ENCODE data around the gene SPART. TPM values are rescaled to one million over a fixed set of nuclear protein-coding genes. Genes with fewer than 3 reads are reported as not detected.

Gene SPART
- total RNA-seq, 4 donors from 2014 or later, result 14.1 to 27.6 (median 18.2) TPM

GRCh38 chr13:36357692-36358091 lies 11.5 kb upstream of the SPART start:
- WGBS, 2 donors (ENCODE audit: low coverage in 1 of 2), result 62 to 89% methylated on average over 3 of the region's 3 CpGs
- in situ Hi-C loops (cut with MboI; ENCODE audit: low pct_ligation_motif_present in 1 of 4, low pct_unique_long_range_greater_than_20kb in 1 of 4, low sequenced_read_pairs in 3 of 4), result no loop called here
- peak overlapping the region in 2 of 4 donors; percentile 46 to 61 for H3K27ac ChIP-seq

GRCh38 chr13:36357231-36357630 lies 11.0 kb upstream of the SPART start:
- intact Hi-C loops (cut with DNase I; ENCODE audit: low total_unique reads), result loop anchor here (10.0 kb wide), 1 partner anchor 378 kb away; no protein-coding TSS in a partner anchor
- peaks cover 0 to 6% (median 0%) of the 10 kb centered on the region in 4 donors for H3K4me1 ChIP-seq
- no peak for TF ChIP-seq CTCF (IDR thresholded peaks at IDR 0.05)
- no peak for TF ChIP-seq EP300 (IDR thresholded peaks at IDR 0.05; ENCODE audit: low read depth)
- TF ChIP-seq POLR2AphosphoS5 (IDR thresholded peaks at IDR 0.05), result no peak
- no peak for TF ChIP-seq POLR2A (IDR thresholded peaks at IDR 0.05)
- H3K9me3 ChIP-seq, result no peaks in the 10 kb centered on the region
- in situ Hi-C loops (cut with MboI; ENCODE audit: low pct_ligation_motif_present in 1 of 4, low pct_unique_long_range_greater_than_20kb in 1 of 4, low sequenced_read_pairs in 3 of 4), result no loop called here
- no peaks in the 10 kb centered on the region for H3K27me3 ChIP-seq
- DNase-seq, result no peak
- 70 to 85% methylated on average over 3 to 4 of the region's 4 CpGs for WGBS, 2 donors (ENCODE audit: low coverage in 1 of 2)
- no peaks in the 10 kb centered on the region for H3K36me3 ChIP-seq
- H3K4me3 ChIP-seq, result no peak overlapping the region
- peak overlapping the region in 1 of 4 donors; percentile 61 for H3K27ac ChIP-seq

More at GRCh38 chr13:36357692-36358091, 11.5 kb upstream of the SPART start:
- H3K9me3 ChIP-seq, result no peaks in the 10 kb centered on the region
- no peaks in the 10 kb centered on the region for H3K27me3 ChIP-seq
- no peak overlapping the region for H3K4me3 ChIP-seq
- intact Hi-C loops (cut with DNase I; ENCODE audit: low total_unique reads), result loop anchor here (10.0 kb wide), 1 partner anchor 377 kb away; no protein-coding TSS in a partner anchor
- TF ChIP-seq POLR2A (IDR thresholded peaks at IDR 0.05) (no peak), EP300 (IDR thresholded peaks at IDR 0.05; ENCODE audit: low read depth) (no peak), CTCF (IDR thresholded peaks at IDR 0.05) (no peak), POLR2AphosphoS5 (IDR thresholded peaks at IDR 0.05) (no peak)
- no peaks in the 10 kb centered on the region for H3K36me3 ChIP-seq
- H3K4me1 ChIP-seq, result peaks cover 0 to 6% (median 0%) of the 10 kb centered on the region in 4 donors
- DNase-seq, result no peak

- H3K4me3 ChIP-seq, result no peak overlapping the region
- peaks cover 0 to 6% (median 0%) of the 10 kb centered on the region in 4 donors for H3K4me1 ChIP-seq
- no peaks in the 10 kb centered on the region for H3K9me3 ChIP-seq
- H3K36me3 ChIP-seq, result no peaks in the 10 kb centered on the region
- H3K27ac ChIP-seq, result no peak overlapping the region
- intact Hi-C loops (cut with DNase I; ENCODE audit: low total_unique reads), result loop anchor here (10.0 kb wide), 1 partner anchor 379 kb away; no protein-coding TSS in a partner anchor
- TF ChIP-seq POLR2AphosphoS5 (IDR thresholded peaks at IDR 0.05) (no peak), EP300 (IDR thresholded peaks at IDR 0.05; ENCODE audit: low read depth) (no peak), CTCF (IDR thresholded peaks at IDR 0.05) (no peak), POLR2A (IDR thresholded peaks at IDR 0.05) (no peak)
- in situ Hi-C loops (cut with MboI; ENCODE audit: low pct_ligation_motif_present in 1 of 4, low pct_unique_long_range_greater_than_20kb in 1 of 4, low sequenced_read_pairs in 3 of 4), result no loop called here
- 75 to 80% methylated on average over 2 to 7 of the region's 7 CpGs for WGBS, 2 donors (ENCODE audit: low coverage in 1 of 2)
- H3K27me3 ChIP-seq, result no peaks in the 10 kb centered on the region
- no peak for DNase-seq
Observed at GRCh38 chr13:36356058-36356457, 9.9 kb upstream of the SPART start.

- no peak for TF ChIP-seq POLR2AphosphoS5 (IDR thresholded peaks at IDR 0.05)
- no peak for TF ChIP-seq POLR2A (IDR thresholded peaks at IDR 0.05)
- no peak for TF ChIP-seq EP300 (IDR thresholded peaks at IDR 0.05; ENCODE audit: low read depth)
- no peak for TF ChIP-seq CTCF (IDR thresholded peaks at IDR 0.05)
- WGBS, 2 donors (ENCODE audit: low coverage in 1 of 2), result 74 to 80% methylated on average over 2 of the region's 2 CpGs
- DNase-seq, result no peak
- intact Hi-C loops (cut with DNase I; ENCODE audit: low total_unique reads) (loop anchor here (10.0 kb wide), 1 partner anchor 379 kb away; no protein-coding TSS in a partner anchor), in situ Hi-C loops (cut with MboI; ENCODE audit: low pct_ligation_motif_present in 1 of 4, low pct_unique_long_range_greater_than_20kb in 1 of 4, low sequenced_read_pairs in 3 of 4) (no loop called here)
- Histone ChIP-seq H3K27ac (no peak overlapping the region), H3K4me3 (no peak overlapping the region), H3K4me1 (peaks cover 0 to 6% (median 0%) of the 10 kb centered on the region in 4 donors), H3K9me3 (no peaks in the 10 kb centered on the region), H3K36me3 (no peaks in the 10 kb centered on the region), H3K27me3 (no peaks in the 10 kb centered on the region)
Observed at GRCh38 chr13:36355632-36356031, 9.4 kb upstream of the SPART start.
